ENCODE measurements around the gene NTSR1. TPM values are rescaled to one million over a fixed set of nuclear protein-coding genes. Genes with fewer than 3 reads are reported as not detected.

NTSR1 gene
- total RNA-seq, 1 donor from 2014 or later: 0.08 TPM

DNA sequence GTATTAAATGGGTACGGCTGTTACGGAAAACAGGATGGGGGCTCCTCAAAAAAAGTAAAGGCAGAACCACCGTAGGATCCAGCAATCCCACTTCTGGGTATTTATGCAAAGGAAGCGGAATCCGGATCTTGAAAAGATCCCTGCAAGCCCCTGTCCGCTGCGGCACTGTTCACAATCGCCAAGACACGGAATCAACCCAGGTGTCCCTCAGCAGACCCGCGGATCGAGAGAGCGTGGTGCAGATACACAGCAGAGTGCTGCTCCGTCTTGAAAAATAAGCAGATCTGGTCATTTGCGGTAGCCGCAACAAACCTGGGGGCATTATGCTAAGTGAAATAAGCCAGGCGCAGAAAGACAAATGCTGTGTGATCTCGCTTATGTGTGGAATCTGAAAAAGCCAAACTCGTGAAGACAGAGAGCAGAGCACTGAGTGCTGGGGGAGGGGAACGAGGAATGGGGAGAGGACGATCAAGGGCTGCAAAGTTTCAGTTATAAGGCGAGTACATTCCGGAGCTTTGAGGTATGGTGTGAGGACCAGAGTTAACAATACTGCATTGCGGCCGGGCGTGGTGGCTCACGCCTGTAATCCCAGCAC, 41.3 kb downstream of the NTSR1 start:
- no peak for TF ChIP-seq CTCF (IDR thresholded peaks at IDR 0.05; ENCODE audit: insufficient read depth, low read length, poor library complexity, severe bottlenecking)
- H3K4me3 ChIP-seq (ENCODE audit: low read depth, low read length): no peak overlapping the region
- no peaks in the 10 kb centered on the region for H3K36me3 ChIP-seq (ENCODE audit: control insufficient read depth, insufficient read depth, low read length)
- DNase-seq (ENCODE audit: low read depth): no peak
- peaks cover 20% of the 10 kb centered on the region for H3K27me3 ChIP-seq (ENCODE audit: control insufficient read depth, insufficient read depth, low read length)

DNA sequence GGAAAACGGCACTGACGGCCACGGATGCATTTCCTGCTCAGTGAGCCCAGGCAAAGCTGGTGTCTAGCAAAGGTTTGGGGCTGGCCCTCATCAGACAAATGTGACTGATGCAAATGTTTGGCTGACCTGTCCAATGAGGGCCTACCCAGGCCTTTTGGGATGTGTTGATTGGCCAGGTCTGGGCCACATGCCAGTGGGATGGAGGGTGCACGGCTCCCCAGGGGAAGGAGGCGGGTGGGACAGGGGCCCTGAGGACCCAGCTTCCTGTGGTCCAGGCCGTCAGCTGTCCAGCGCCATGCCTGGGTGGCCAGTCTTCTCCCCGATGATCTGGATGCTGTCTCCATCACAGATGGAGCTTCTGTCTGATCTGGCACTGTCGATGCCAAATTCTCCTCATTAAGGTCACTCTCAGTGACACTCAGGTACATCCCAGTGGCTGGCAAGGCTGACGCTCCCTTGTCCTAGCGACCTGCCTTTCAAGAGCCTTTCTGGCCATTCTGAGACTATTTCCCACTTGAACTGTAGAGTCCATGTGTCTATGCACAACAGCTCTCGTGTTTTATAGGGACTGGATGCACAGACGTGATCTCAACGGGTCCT, 43.0 kb downstream of the NTSR1 start:
- TF ChIP-seq CTCF (IDR thresholded peaks at IDR 0.05; ENCODE audit: insufficient read depth, low read length, poor library complexity, severe bottlenecking): no peak
- no peak for DNase-seq (ENCODE audit: low read depth)
- Histone ChIP-seq H3K4me3 (ENCODE audit: low read depth, low read length) (no peak overlapping the region), H3K36me3 (ENCODE audit: control insufficient read depth, insufficient read depth, low read length) (no peaks in the 10 kb centered on the region), H3K27me3 (ENCODE audit: control insufficient read depth, insufficient read depth, low read length) (peaks cover 26% of the 10 kb centered on the region)

DNA sequence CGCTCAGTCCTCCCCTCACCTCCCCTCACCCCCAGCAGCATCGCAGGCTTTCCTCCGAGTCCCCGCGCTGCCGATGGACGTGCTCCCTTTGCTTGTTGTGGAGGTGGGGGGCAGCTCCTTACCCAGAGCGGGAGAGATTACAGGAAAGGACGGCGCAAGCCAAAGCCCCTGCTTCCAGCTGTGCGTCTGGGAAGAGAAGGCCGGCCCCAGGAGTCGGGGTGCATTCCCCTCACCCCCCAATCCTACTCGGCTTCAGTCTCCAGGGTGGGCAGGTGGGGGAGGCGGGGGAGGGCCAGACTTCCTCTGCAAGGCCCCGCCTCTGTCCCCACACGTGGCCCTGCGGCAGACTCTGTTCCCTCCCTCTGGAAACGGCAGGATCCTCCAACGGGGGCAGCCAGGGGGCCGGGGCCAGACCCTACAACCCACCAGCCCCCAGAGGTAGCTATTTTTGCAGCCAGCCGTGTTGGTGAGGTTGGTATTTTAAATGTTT, 43.6 kb downstream of the NTSR1 start:
- peaks cover 26% of the 10 kb centered on the region for H3K27me3 ChIP-seq (ENCODE audit: control insufficient read depth, insufficient read depth, low read length)
- no peak for TF ChIP-seq CTCF (IDR thresholded peaks at IDR 0.05; ENCODE audit: insufficient read depth, low read length, poor library complexity, severe bottlenecking)
- no peak overlapping the region for H3K4me3 ChIP-seq (ENCODE audit: low read depth, low read length)
- DNase-seq (ENCODE audit: low read depth): no peak
- no peaks in the 10 kb centered on the region for H3K36me3 ChIP-seq (ENCODE audit: control insufficient read depth, insufficient read depth, low read length)

GRCh38 chr20:62752671-62753501, 44.2 kb downstream of the NTSR1 start:
- H3K27me3 ChIP-seq (ENCODE audit: control insufficient read depth, insufficient read depth, low read length): peaks cover 30% of the 10 kb centered on the region
- no peak for TF ChIP-seq CTCF (IDR thresholded peaks at IDR 0.05; ENCODE audit: insufficient read depth, low read length, poor library complexity, severe bottlenecking)
- no peaks in the 10 kb centered on the region for H3K36me3 ChIP-seq (ENCODE audit: control insufficient read depth, insufficient read depth, low read length)
- H3K4me3 ChIP-seq (ENCODE audit: low read depth, low read length): no peak overlapping the region
- DNase-seq (ENCODE audit: low read depth): no peak

- no peak for TF ChIP-seq CTCF (IDR thresholded peaks at IDR 0.05; ENCODE audit: insufficient read depth, low read length, poor library complexity, severe bottlenecking)
- Histone ChIP-seq H3K36me3 (ENCODE audit: control insufficient read depth, insufficient read depth, low read length) (no peaks in the 10 kb centered on the region), H3K4me3 (ENCODE audit: low read depth, low read length) (no peak overlapping the region), H3K27me3 (ENCODE audit: control insufficient read depth, insufficient read depth, low read length) (peaks cover 34% of the 10 kb centered on the region)
- no peak for DNase-seq (ENCODE audit: low read depth)
These were observed 45.0 kb downstream of the NTSR1 start for GRCh38 chr20:62753626-62754025.

Data from kidney epithelial cell (primary cell).